GM12892 (cell line): ENCODE measurements around the gene ACTN1.

Source experiments
- DNase-seq: peaks from one replicate; pipeline ENCODE4 v3.0.0; 2011; ENCODE audit not compliant: insufficient read length
- FAIRE-seq: peaks from 2 replicates; lab custom pipeline; 2011; peaks lifted over from hg19 to GRCh38; lab: Jason Lieb, UNC
- POLR2A ChIP-seq: IDR thresholded peaks from 2 replicates; pipeline ENCODE4 v1.6.1; 2011; ENCODE audit warnings: low read depth, low read length, control low read depth
- POLR2AphosphoS5 ChIP-seq: IDR thresholded peaks from 2 replicates; pipeline ENCODE4 v1.6.1; 2011; ENCODE audit warnings: low read depth, low read length, control low read depth
- TAF1 ChIP-seq: IDR thresholded peaks from 2 replicates; pipeline ENCODE4 v1.6.1; 2011; ENCODE audit warnings: low read depth, mild to moderate bottlenecking, control low read depth, low read length, borderline replicate concordance

The ACTN1 gene

DNA sequence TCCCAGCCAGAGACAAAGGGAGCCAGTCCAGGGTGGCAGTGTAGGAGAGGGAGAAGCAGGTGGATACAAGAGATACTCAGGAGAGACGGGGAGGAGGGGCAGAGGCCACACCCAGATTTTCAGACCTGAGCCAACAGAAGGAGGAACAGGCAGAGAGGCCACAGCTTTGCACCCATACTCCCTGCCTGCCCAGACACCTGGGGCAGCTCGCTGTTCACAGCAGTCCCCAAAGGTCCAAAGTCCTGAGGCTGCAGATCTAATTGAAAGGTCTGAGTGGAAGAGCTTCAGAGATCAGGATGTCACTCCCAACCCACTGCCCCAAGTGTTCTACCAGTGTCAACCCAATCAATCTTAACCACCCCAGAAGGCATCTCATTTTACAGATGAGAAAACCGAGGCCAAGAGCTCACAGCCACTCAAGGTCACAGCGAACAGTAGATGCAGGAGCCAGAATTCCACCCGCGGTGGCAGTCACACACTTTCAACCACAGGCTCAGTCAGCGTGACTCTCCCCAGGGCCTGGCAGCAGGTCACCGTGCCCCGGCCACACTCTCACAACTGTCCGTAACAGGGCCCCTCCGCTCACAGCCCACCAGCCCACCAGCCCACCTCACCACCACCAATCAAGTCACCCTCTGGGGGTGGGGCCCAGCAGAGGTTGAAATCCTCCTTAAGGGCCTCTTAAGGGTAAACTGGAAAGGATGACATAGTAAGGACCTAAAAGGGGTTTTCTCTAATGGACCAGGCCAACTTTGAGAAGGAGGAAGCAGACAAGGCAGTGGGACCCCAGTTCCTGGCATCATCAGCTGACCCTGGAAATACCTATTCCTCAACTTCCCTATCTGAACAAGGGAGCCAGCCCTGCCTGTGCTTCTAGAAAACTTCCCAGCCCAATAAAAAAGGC is 33.3 kb downstream of the ACTN1 start:
- FAIRE-seq (no peak), DNase-seq (no peak)
- TF ChIP-seq TAF1: no peak
- TF ChIP-seq POLR2A: no peak
- TF ChIP-seq POLR2AphosphoS5: no peak

DNA sequence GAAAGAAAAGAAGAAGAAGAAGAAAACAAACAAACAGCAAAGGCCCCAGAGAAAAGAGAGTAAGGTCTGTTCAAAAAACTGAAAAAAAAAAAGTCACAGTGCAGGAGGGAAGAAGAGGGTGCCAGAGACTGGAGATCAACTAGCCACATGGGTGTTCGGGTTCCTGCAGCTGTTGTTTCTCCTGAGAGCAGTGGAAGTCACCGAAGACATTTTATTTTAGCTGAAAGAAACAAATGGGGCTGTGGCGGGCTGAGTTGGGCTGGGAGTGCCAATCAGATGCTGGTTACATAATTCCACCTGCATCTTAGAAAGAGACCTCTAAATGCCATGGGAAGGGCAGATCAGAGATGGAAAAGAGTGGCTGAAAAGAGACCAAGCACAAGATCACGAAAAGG is 33.9 kb downstream of the ACTN1 start:
- DNase-seq: no peak
- no peak for FAIRE-seq
- TF ChIP-seq POLR2AphosphoS5 (no peak), TAF1 (no peak), POLR2A (no peak)

DNA sequence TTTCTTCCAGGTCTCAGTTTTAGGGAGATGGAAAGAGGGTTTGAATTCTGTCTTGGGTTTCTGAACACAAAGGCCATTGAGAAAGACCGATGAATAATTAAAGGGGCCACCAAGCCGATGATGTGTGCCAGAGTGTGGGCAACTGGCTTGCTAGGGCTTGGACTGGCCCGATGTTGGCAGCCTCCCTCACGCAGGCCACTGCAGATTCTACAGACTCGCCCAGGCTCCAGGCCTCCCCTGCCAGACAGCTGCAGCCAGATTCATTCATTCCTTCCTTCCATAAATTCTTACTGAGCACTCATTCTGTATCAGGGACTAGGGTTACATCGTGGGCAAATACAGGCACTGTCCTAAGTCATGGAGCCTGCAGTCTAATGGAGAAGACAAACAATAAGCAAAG is 34.9 kb downstream of the ACTN1 start:
- no peak for FAIRE-seq

DNA sequence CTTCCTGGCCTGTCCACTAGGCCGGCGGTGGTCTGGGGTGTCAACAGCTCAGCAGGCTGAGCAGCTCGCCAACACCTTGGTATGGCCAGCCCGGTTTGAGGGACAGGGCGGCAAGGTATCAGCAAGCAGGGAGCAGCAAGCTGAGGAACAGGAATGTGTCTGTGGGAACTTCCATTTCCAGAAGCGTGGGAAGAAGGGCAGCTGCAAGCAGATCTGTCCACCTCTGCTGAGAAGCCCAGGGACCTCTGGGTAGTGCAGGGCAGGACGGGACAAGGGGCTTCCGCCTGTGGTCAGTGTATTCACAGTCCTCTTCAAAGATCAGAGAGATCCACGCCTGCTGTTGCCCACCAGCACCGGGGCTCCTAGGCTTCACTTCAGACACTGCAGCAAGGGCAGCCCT is 36.0 kb downstream of the ACTN1 start:
- FAIRE-seq (no peak), DNase-seq (no peak)
- no peak for TF ChIP-seq POLR2AphosphoS5

More for the DNA sequence above, 34.9 kb downstream of the ACTN1 start:
- TF ChIP-seq POLR2A: no peak
- no peak for TF ChIP-seq TAF1
- no peak for TF ChIP-seq POLR2AphosphoS5
- no peak for DNase-seq

DNA sequence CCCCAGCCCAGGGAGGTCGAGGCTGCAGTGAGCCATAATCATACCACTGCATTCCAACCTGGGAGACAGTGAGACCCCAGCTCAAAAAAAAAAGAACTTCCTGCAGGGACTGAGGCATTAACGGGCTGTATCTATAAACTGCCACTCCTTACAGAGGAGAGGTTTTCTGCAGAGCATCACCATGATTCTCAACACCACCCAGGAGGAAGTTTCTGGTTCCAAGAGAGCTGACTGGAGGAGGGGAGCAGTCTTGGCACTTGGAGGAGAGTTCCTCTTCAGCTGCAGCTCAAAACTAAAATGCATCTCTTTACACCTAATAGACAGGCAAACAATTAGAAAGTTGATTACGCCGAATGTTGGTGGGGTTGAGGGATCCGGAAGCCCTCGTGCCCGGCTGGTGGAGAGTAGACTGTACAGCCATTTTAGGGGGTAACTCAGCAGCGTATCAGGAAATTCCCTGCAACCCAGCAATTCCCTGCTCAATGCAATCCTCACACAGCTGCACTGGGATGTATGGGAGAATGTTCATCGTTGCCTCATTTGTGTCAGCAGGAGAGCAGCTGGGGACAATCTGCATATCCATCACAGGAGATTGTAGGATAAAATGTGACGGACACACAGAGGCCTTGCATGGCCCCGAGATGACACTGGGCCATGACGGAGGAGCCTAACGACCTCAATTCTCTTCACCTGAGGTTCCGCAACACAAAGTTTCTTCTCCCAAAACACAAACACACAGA is 36.6 kb downstream of the ACTN1 start:
- DNase-seq (no peak), FAIRE-seq (no peak)
- TF ChIP-seq POLR2A: no peak
- TF ChIP-seq POLR2AphosphoS5: no peak
- TF ChIP-seq TAF1: no peak

DNA sequence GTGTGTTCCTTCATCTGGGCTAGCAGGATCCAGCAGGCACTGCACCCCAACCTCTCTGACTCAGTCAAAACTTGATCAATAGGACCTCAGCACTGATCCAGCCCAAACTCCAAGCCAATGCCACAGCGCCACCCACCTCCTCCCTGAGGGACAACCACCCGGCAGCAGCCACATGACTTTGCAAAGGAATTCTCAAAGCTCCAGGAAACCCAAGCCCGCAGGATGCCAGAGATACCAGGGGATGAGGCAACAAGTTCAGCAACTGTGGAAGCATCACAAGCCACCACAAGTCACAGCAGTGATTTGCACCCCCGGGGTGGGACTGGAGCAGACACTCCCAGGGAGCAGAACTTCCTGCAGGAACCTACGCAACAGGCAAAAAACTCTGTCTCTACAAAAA is 37.3 kb downstream of the ACTN1 start:
- no peak for DNase-seq
- no peak for FAIRE-seq

DNA sequence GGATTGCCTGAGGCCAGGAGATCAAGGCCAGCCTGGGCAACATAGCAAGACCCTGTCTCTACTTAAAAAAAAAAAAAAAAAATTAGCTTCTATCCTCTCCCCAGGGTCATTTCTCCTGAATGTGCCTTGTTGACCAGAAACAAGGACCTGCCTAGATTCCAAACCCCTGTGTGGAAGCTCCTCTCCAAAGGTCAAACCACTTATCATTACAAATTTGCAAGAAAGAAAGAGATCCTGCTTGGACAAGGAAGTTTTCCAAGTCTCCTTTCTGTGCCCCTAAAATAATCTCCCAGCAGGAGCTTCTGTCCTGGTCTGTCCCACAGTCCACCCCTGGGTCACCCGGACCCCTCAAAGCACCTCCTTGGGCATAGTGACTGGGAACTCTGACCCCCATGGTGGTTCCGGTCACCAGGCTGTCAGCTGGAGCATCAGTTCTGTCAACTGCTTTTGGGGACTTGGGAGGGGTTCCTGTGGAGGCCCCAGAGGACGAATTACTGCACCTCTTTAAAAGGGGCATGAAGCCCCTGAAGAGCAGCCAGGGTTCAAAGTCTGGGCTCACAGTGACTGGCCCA is 38.4 kb downstream of the ACTN1 start:
- FAIRE-seq: no peak

More for the DNA sequence above, 37.3 kb downstream of the ACTN1 start:
- no peak for TF ChIP-seq POLR2A

DNA sequence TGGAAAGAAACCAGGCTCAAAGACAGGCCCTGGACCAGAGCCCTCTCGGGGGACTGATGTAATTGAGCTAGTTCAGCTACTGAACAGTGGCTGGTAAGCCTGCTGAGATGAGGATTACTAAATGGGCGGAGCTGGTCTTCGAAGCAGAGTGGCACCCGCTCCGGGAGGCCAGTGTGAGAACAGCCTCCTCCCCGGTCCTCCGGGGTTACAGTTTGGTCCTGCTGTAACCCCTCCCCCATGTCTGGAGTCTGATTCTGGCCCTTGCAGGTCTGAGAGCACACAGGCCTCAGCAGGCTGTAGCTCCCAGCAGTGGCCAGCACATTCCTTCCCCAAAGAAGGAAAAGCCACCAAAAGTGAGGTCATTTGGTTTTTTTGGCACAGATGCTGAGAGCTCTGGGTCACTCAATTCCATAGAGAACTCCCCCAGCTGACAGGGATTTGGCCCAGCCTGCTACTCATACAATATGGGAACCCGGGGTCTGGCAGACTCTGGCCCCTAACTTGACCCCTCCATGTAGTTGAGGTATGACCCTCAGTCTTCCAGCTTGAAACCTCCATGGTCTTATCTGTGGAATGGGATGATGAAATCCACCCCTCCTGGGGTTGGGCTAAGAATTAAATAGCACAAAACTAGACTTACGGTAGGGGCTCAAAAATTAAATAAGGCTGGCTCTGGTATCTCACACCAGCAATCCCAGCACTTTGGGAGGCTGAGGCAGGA is 39.0 kb downstream of the ACTN1 start:
- no peak for TF ChIP-seq POLR2A
- TF ChIP-seq TAF1: no peak
- TF ChIP-seq POLR2AphosphoS5: no peak
- DNase-seq (no peak), FAIRE-seq (no peak)

More for the DNA sequence above, 38.4 kb downstream of the ACTN1 start:
- DNase-seq: no peak
- TF ChIP-seq POLR2AphosphoS5 (no peak), POLR2A (no peak), TAF1 (no peak)

DNA sequence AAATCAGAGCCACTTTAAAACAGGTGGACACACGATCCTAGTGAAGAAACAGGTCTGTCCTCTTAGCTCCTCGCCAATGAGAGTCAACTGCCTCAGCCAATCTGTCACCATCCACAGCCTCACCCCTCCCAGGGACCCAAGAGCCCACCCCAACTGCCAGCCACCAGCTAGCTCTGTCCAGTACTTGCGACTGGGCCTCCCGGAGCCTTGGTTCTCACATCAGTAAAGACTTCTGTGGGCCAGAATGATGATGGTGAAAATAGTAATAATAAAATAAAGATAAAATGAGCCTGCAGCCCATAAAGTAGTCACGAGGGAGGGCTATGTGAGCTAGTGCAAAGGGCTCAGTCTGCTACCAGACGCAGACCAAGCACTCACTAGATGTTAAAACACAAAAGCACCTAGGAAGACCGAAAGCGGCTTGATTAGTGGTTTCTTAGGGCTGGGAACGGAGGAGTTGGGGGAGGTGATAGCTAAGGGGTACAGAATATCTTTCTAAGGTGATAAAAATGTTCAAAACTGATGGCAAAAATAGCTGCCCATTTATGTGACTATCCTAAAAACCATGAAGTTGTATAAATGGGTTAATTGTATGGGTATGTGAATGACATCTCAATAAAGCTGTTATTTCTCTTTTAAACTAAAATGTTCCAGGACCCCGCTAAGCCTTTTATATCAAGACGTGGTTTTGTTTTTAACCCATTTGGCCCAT is 39.8 kb downstream of the ACTN1 start:
- FAIRE-seq (no peak), DNase-seq (no peak)
- TF ChIP-seq POLR2AphosphoS5 (no peak), TAF1 (no peak), POLR2A (no peak)

DNA sequence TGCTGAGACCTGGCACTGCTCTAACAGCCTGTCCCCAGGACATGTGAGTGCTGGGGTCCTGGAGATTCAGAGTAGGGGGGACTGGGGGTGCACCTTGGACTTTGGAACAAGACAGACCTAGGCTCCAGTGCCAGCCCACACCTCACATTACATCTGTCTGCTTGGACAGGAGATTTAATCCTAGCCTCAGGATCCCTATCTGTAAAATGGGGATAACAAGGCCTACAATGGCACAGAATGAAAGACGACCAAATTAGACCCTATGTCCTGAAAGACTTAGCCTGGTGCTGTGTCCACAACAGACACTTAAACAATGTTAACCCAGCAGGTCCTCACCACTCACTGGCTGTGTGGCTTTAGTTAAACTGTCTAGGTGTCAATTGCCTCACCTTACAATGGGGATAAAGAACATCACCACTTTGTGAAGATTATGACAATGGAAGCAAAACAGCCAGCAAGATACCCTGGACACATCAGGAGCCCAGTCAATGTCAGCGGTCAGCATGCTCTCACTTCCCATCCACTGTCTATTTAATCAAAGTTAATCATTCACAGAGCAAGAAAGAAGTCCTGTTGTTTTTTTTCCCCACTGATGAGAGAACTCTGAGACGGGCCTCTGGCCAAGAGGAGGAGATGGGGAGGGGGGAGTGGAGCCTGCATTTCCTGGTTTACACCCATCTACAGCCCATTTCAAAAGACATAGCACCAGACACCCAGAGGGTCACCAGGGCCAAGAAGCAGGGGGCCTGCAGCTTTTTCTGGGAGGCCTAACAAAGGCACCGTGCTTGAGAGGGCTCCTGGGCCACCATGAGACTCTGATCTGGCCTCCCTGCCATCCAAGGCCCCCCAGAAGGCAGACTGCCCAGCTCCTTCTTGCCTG is 40.6 kb downstream of the ACTN1 start:
- no peak for FAIRE-seq
- no peak for DNase-seq
- no peak for TF ChIP-seq TAF1
- no peak for TF ChIP-seq POLR2A
- TF ChIP-seq POLR2AphosphoS5: no peak
